OCI-LY3 (cell line): Measurements from ENCODE around the gene NPC1.

Experiments used
- H2AFZ ChIP-seq: fragments of 200-600, 300-600 bp; shearing (Covaris generic); 2 replicates; pipeline ENCODE4 v1.6.0; 2014; ENCODE audit warnings: antibody characterized with exemption, low read depth, low read length
- H3K27ac ChIP-seq: fragments of 200-600, 300-600 bp; sonication (generic); 2 replicates; pipeline ENCODE4 v1.5.1; 2014; ENCODE audit warnings: mild to moderate bottlenecking, low read length, moderate library complexity, mixed read lengths
- H3K27me3 ChIP-seq: fragments of 200-600, 300-600 bp; sonication (generic); 2 replicates; pipeline ENCODE4 v1.6.1; 2014; ENCODE audit warnings: low read depth, low read length, mixed read lengths
- H3K36me3 ChIP-seq: fragments of 200-600, 300-600 bp; sonication (generic); replicated peaks from 2 replicates; pipeline ENCODE3; 2014; ENCODE audit warnings: low read depth, low read length, mixed read lengths
- H3K4me1 ChIP-seq: fragments of 300-600, 200-600 bp; sonication (generic); 2 replicates; pipeline ENCODE4 v1.6.1; 2014; ENCODE audit warnings: low read length, mixed read lengths
- H3K4me2 ChIP-seq: fragments of 200-600, 300-600 bp; sonication (generic); 2 replicates; pipeline ENCODE4 v1.6.1; 2014; ENCODE audit warnings: low read length, mixed read lengths
- H3K4me3 ChIP-seq: fragments of 300-600, 200-600 bp; sonication (generic); 2 replicates; pipeline ENCODE4 v1.5.1; 2014; ENCODE audit warnings: antibody characterized with exemption, mild to moderate bottlenecking, low read length, moderate library complexity
- H3K79me2 ChIP-seq: fragments of 300-600, 200-600 bp; shearing (Covaris generic); 2 replicates; pipeline ENCODE4 v1.6.1; 2014; ENCODE audit warnings: mild to moderate bottlenecking, low read length, mixed read lengths
- H3K9ac ChIP-seq: fragments of 300-600, 200-600 bp; shearing (Covaris generic); 2 replicates; pipeline ENCODE4 v1.6.0; 2014; ENCODE audit warnings: mild to moderate bottlenecking, low read length, moderate library complexity
- H3K9me3 ChIP-seq: fragments of 200-600, 300-600 bp; shearing (Covaris generic); 2 replicates; pipeline ENCODE4 v1.6.1; 2014; ENCODE audit warnings: low read length, mixed read lengths; ENCODE audit not compliant: insufficient read depth
- H4K20me1 ChIP-seq: fragments of 200-600, 300-600 bp; sonication (generic); 2 replicates; pipeline ENCODE4 v1.6.1; 2016; ENCODE audit warnings: low read length, mixed read lengths; ENCODE audit not compliant: insufficient read depth
- CTCF ChIP-seq: fragments of 200-600, 300-600 bp; sonication (generic); IDR thresholded peaks from 2 replicates; pipeline ENCODE4 v1.5.1; 2014; ENCODE audit warnings: antibody characterized with exemption, low read length, low read depth
- EZH2phosphoT487 ChIP-seq: fragments of 200-600 bp; shearing (Covaris generic); IDR thresholded peaks from 2 replicates; pipeline ENCODE4 v1.6.1; 2018; ENCODE audit warnings: antibody characterized with exemption, mixed run types, low read depth

NPC1 gene

DNA sequence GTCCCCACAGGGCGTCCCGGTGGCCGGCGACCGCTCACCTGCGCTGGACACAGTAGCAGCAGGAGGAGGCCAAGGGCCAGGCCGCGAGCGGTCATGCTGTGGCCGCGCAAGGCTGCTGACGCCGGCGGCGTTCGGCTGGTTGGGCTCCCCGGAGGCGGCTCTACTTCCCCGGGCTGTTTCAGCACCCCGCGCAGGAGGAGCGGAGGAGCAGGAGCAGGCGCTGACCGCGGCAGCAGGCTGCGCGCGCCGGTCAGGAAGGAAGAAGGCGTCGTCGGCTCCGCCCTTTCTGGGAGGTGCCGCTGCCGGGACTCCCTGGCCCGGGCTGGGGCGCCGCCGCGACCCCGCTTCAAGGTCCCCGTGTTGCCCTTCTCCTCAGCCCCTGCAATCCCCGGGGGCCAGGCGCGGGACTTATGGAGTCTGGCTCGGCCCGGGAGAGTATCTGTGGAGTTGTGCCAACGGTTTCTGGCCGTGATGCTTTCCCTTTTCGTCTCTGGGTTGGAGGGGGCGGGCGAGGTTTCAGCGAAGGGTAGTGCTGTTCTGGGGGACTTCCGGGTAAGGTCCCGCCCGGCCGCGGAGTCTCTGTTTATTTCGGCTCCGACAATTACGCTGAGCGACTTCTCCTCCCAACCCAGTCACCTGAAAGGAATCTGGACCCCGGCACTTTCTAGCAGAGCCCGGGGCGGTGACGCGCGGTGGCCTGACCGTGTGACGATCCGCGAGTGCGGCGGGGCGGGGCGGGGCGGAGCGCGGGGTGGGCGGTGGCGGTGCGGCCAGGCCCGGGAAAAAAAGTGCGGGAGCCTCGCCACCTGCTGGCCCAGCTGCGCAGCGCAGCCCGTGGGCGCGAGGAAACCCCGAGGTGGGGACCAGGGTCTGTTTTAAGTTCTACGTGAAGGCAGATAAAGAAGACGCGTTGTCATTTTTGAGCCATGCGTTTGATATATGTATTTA lies at the start of gene NPC1:
Gene NPC1 (minus strand): TSS at position 258 of the 948 bp plus-strand sequence. CDS start 163 bp downstream, at position 95.
- peak within 1 kb of the TSS; percentile 87 for H2AFZ ChIP-seq
- H3K9ac ChIP-seq: peak within 1 kb of the TSS; percentile 94
- H3K36me3 ChIP-seq: no peaks in the 10 kb centered on the region
- peak within 1 kb of the TSS; percentile 92 for H3K4me2 ChIP-seq
- peaks cover 10% of the 10 kb centered on the region for H3K27me3 ChIP-seq
- peaks cover 19% of the 10 kb centered on the region for H3K79me2 ChIP-seq
- peaks cover 11% of the 10 kb centered on the region for H3K4me1 ChIP-seq
- no peaks in the 10 kb centered on the region for H4K20me1 ChIP-seq
- no peaks in the 10 kb centered on the region for H3K9me3 ChIP-seq
- H3K4me3 ChIP-seq: peak within 1 kb of the TSS; percentile 86
- peak within 1 kb of the TSS; percentile 91 for H3K27ac ChIP-seq
- TF ChIP-seq EZH2phosphoT487: no peak
- peak; percentile 66 for TF ChIP-seq CTCF

DNA sequence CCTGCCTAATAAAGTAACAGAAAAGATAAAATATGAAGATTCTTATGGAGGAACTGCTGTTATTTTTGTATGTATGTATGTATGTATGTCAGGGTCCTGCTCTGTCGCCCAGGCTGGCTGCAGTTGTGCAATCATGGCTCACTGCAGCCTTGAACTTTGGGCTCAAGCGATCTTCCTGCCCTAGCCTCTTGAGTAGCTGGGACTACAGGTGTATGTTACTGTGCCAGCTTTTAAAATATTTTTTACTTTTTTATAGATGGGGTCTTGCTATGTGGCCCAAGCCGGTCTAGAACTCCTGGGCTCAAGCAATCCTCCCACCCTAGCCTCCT lies 49.7 kb upstream of the NPC1 start:
- Histone ChIP-seq H3K9me3 (no peaks in the 10 kb centered on the region), H4K20me1 (no peaks in the 10 kb centered on the region), H2AFZ (no peak overlapping the region), H3K9ac (no peak overlapping the region), H3K27ac (no peak overlapping the region), H3K79me2 (no peaks in the 10 kb centered on the region), H3K4me1 (no peaks in the 10 kb centered on the region), H3K27me3 (no peaks in the 10 kb centered on the region), H3K4me2 (no peak overlapping the region), H3K36me3 (no peaks in the 10 kb centered on the region), H3K4me3 (no peak overlapping the region)
- TF ChIP-seq CTCF (no peak), EZH2phosphoT487 (no peak)

DNA sequence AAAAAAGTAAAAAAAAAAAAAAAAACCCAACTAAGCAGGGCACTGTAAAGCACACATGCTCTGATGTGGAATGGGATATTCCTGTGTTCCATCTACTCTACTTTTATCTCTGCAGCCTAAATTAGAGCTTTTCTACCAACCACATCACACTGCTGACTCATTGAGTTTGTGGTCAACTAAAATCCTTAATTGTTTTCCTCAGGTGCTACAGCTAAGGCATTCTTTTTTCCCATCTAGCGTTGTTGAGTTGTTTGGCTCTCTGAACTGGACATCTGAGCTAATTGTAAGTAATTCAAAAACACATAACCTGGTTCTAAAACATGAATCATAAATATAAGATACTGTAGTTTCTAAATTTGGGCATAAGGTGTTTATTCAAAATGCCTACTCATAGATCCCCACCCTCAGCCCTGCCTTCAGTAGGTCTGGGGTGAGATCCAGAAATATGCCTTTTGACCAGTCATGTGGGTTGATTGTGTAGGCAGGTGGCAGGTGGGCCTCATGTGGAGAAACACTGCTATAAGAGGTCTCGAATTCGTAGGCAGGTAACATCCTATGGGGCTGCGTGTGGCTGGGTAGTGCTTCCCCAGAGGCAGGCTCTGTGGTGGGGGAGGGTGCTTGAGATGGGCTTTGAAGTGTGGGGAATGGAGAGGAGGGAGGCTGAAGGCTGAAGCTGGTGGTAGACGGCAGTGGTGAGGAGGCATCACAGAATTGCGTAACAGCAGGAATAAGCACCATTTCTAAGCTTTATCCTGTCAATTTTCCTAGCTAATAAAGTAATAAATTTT lies 49.2 kb upstream of the NPC1 start:
- no peaks in the 10 kb centered on the region for H3K4me1 ChIP-seq
- H3K79me2 ChIP-seq: no peaks in the 10 kb centered on the region
- H4K20me1 ChIP-seq: no peaks in the 10 kb centered on the region
- no peak for TF ChIP-seq CTCF
- no peak for TF ChIP-seq EZH2phosphoT487
- no peaks in the 10 kb centered on the region for H3K27me3 ChIP-seq
- H3K27ac ChIP-seq: no peak overlapping the region
- no peak overlapping the region for H3K4me2 ChIP-seq
- H3K9me3 ChIP-seq: no peaks in the 10 kb centered on the region
- no peak overlapping the region for H3K4me3 ChIP-seq
- H3K36me3 ChIP-seq: no peaks in the 10 kb centered on the region
- H2AFZ ChIP-seq: no peak overlapping the region
- no peak overlapping the region for H3K9ac ChIP-seq

DNA sequence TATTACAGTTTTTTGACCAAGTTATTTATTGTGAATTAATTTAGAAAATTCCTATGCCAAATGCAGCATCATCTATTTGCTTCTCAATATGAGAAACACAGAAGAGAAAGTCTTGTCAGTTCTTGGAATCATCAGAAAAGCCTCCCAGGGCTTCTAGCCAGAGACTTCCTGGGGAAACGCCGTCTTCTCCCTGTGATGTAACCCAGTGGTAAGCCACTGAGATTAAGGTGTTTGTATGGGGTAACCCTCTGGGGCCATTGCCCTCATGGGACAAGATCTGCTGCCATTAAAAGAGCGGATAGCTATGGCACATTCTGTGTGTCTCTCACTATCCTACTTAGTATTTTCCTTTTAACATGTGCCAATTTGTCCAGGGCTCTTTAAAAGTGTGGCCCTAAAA lies 48.4 kb upstream of the NPC1 start:
- Histone ChIP-seq H3K9ac (no peak overlapping the region), H3K4me1 (no peaks in the 10 kb centered on the region), H3K36me3 (no peaks in the 10 kb centered on the region), H3K27me3 (no peaks in the 10 kb centered on the region), H3K4me2 (no peak overlapping the region), H3K9me3 (no peaks in the 10 kb centered on the region), H4K20me1 (no peaks in the 10 kb centered on the region), H3K79me2 (no peaks in the 10 kb centered on the region), H3K27ac (no peak overlapping the region), H3K4me3 (no peak overlapping the region), H2AFZ (no peak overlapping the region)
- no peak for TF ChIP-seq EZH2phosphoT487
- no peak for TF ChIP-seq CTCF
